IMR-90 (cell line): ENCODE results near the gene PPP1R3D. TPM values are rescaled to one million over a fixed set of nuclear protein-coding genes. Genes with fewer than 3 reads are reported as not detected.

ENCODE experiments used
- ATAC-seq: fragments of 200-7000 bp; cut with Tn5 transposase; 2 replicates; pipeline ENCODE4 v1.9.1; 2020; ENCODE audit warnings: low read depth, mild to moderate bottlenecking, moderate library complexity
- BruUV-seq: library from RNA; stranded (reverse); fragments of 400-500 nt; replicated peaks from 2 replicates; lab custom pipeline; 2021; lab: Mats Ljungman, UMichigan
- CTCF ChIA-PET: fragments of 300-600 bp; formaldehyde crosslinking; extraction: SDS; loops from one replicate; lab custom pipeline; 2021; ENCODE audit warnings: antibody characterized with exemption; lab: Yijun Ruan, JAX
- POLR2A ChIA-PET: fragments of 300-600 bp; sonication (Branson Sonifier 250); formaldehyde crosslinking; loops from one replicate; lab custom pipeline; 2022; ENCODE audit warnings: antibody characterized with exemption; ENCODE audit not compliant: unreplicated experiment; lab: Charles Lee
- DNase-seq: peaks from one replicate; pipeline ENCODE4 v3.0.0; 2013
- H2AFZ ChIP-seq: replicated peaks from 2 replicates; pipeline ENCODE3; 2013; ENCODE audit warnings: low read length, mild to moderate bottlenecking; ENCODE audit not compliant: poor library complexity
- H2AK5ac ChIP-seq: 2 replicates; pipeline ENCODE4 v1.6.1; 2013; ENCODE audit warnings: low read depth, low read length, inconsistent platforms
- H2AK9ac ChIP-seq: replicated peaks from 2 replicates; pipeline ENCODE3; 2013; ENCODE audit warnings: mild to moderate bottlenecking, low read depth, low read length, moderate library complexity; ENCODE audit not compliant: poor library complexity
- H2BK120ac ChIP-seq: 2 replicates; pipeline ENCODE4 v1.6.1; 2013; ENCODE audit warnings: low read depth, low read length, inconsistent platforms
- H2BK15ac ChIP-seq: 3 replicates; pipeline ENCODE4 v1.6.1; 2013; ENCODE audit warnings: low read depth, low read length, inconsistent platforms
- H2BK20ac ChIP-seq: 2 replicates; pipeline ENCODE4 v1.6.1; 2013; ENCODE audit warnings: low read depth, mild to moderate bottlenecking, inconsistent platforms, low read length, moderate library complexity
- H2BK5ac ChIP-seq: 2 replicates; pipeline ENCODE4 v1.6.1; 2013; ENCODE audit warnings: mild to moderate bottlenecking, low read depth, low read length, inconsistent platforms; ENCODE audit not compliant: poor library complexity, severe bottlenecking
- H3K14ac ChIP-seq: replicated peaks from 2 replicates; pipeline ENCODE4 v1.6.1; 2013; ENCODE audit warnings: low read depth, low read length, inconsistent platforms
- H3K18ac ChIP-seq: 2 replicates; pipeline ENCODE4 v1.6.1; 2013; ENCODE audit warnings: low read depth, low read length, control low read depth
- H3K23ac ChIP-seq: 2 replicates; pipeline ENCODE4 v1.6.1; 2013; ENCODE audit warnings: low read depth, low read length, inconsistent platforms
- H3K27ac ChIP-seq: 2 replicates; pipeline ENCODE4 v1.5.1; 2013; ENCODE audit warnings: mild to moderate bottlenecking, control low read depth, low read length; ENCODE audit not compliant: insufficient read depth
- H3K27me3 ChIP-seq: 2 replicates; pipeline ENCODE4 v1.6.1; 2013; ENCODE audit warnings: low read length; ENCODE audit not compliant: control insufficient read depth, insufficient read depth
- H3K36me3 ChIP-seq: 2 replicates; pipeline ENCODE4 v1.6.1; 2013; ENCODE audit warnings: low read length, mixed read lengths; ENCODE audit not compliant: control insufficient read depth, insufficient read depth
- H3K4ac ChIP-seq: 2 replicates; pipeline ENCODE4 v1.6.1; 2013; ENCODE audit warnings: low read depth, low read length, inconsistent platforms
- H3K4me1 ChIP-seq: 2 replicates; pipeline ENCODE4 v1.6.1; 2013; ENCODE audit warnings: low read length, mixed read lengths; ENCODE audit not compliant: control insufficient read depth, insufficient read depth
- H3K4me2 ChIP-seq: 2 replicates; pipeline ENCODE4 v1.6.1; 2013; ENCODE audit warnings: low read depth, mild to moderate bottlenecking, control low read depth, low read length, moderate library complexity
- H3K4me3 ChIP-seq: 2 replicates; pipeline ENCODE4 v1.5.1; 2013; ENCODE audit warnings: low read depth, mild to moderate bottlenecking, control low read depth, low read length, moderate library complexity; ENCODE audit not compliant: insufficient read depth
- H3K56ac ChIP-seq: 2 replicates; pipeline ENCODE4 v1.6.1; 2013; ENCODE audit warnings: low read length, inconsistent platforms; ENCODE audit not compliant: insufficient read depth; ENCODE audit errors: extremely low read depth
- H3K79me1 ChIP-seq, 2 experiments: 2 replicates each; pipeline ENCODE4 v1.6.1; 2013; ENCODE audit warnings: low read length in 2 of 2, inconsistent platforms in 1 of 2, low read depth in 1 of 2
- H3K9ac ChIP-seq: 2 replicates; pipeline ENCODE4 v1.6.1; 2013; ENCODE audit warnings: low read depth, low read length, control low read depth
- H3K9me1 ChIP-seq: 2 replicates; pipeline ENCODE4 v1.6.1; 2013; ENCODE audit warnings: low read length, inconsistent platforms; ENCODE audit not compliant: insufficient read depth
- H3K9me3 ChIP-seq: 2 replicates; pipeline ENCODE4 v1.6.1; 2013; ENCODE audit warnings: low read length; ENCODE audit not compliant: control insufficient read depth, insufficient read depth
- H4K20me1 ChIP-seq: 2 replicates; pipeline ENCODE4 v1.6.1; 2013; ENCODE audit warnings: low read length, inconsistent platforms; ENCODE audit not compliant: insufficient read depth
- H4K5ac ChIP-seq: 2 replicates; pipeline ENCODE4 v1.6.1; 2013; ENCODE audit warnings: mild to moderate bottlenecking, low read depth, low read length, control low read depth
- H4K8ac ChIP-seq, 2 experiments: 2 replicates each; pipeline ENCODE4 v1.6.1; 2013; ENCODE audit warnings: low read depth in 2 of 2, low read length in 2 of 2, control low read depth in 1 of 2, inconsistent platforms in 1 of 2
- H4K91ac ChIP-seq: 2 replicates; pipeline ENCODE4 v1.6.1; 2013; ENCODE audit warnings: low read depth, low read length, inconsistent platforms; ENCODE audit not compliant: insufficient read depth
- BHLHE40 ChIP-seq: fragments of 150-350 bp; IDR thresholded peaks from 2 replicates; pipeline ENCODE4 v1.6.1; 2016; ENCODE audit warnings: mild to moderate bottlenecking, low read depth, low read length
- CEBPB ChIP-seq: IDR thresholded peaks from 2 replicates; pipeline ENCODE4 v1.6.1; 2012; ENCODE audit warnings: low read depth, low read length, improper control_type of control experiment
- CHD1 ChIP-seq: IDR thresholded peaks from 2 replicates; pipeline ENCODE4 v1.6.1; 2012; ENCODE audit warnings: low read depth, low read length, improper control_type of control experiment
- FOS ChIP-seq: fragments of 150-350 bp; IDR thresholded peaks from 2 replicates; pipeline ENCODE4 v1.6.1; 2016; ENCODE audit warnings: low read depth, low read length
- MAFK ChIP-seq: IDR thresholded peaks from 2 replicates; pipeline ENCODE4 v1.6.1; 2012; ENCODE audit warnings: low read depth, low read length, improper control_type of control experiment
- MAZ ChIP-seq: IDR thresholded peaks from 2 replicates; pipeline ENCODE4 v1.6.1; 2012; ENCODE audit warnings: low read depth, mild to moderate bottlenecking, low read length, improper control_type of control experiment, moderate library complexity, borderline replicate concordance
- MXI1 ChIP-seq: IDR thresholded peaks from 2 replicates; pipeline ENCODE4 v1.6.1; 2012; ENCODE audit warnings: low read depth, mild to moderate bottlenecking, low read length, moderate library complexity, borderline replicate concordance
- NFE2L2 ChIP-seq: fragments of 150-350 bp; IDR thresholded peaks from 2 replicates; pipeline ENCODE4 v1.6.1; 2016; ENCODE audit warnings: low read depth, mild to moderate bottlenecking, low read length
- POLR2A ChIP-seq: IDR thresholded peaks from 2 replicates; pipeline ENCODE4 v1.6.1; 2012; ENCODE audit warnings: mild to moderate bottlenecking, low read depth, low read length
- RAD21 ChIP-seq: IDR thresholded peaks from 2 replicates; pipeline ENCODE4 v1.6.1; 2012; ENCODE audit warnings: low read length, improper control_type of control experiment
- RCOR1 ChIP-seq: IDR thresholded peaks from 2 replicates; pipeline ENCODE4 v1.6.1; 2012; ENCODE audit warnings: mild to moderate bottlenecking, low read length, improper control_type of control experiment; ENCODE audit not compliant: insufficient replicate concordance
- RFX5 ChIP-seq: IDR thresholded peaks from 2 replicates; pipeline ENCODE4 v1.8.0; 2012; ENCODE audit warnings: low read depth, mild to moderate bottlenecking, low read length, moderate library complexity
- SMC3 ChIP-seq: fragments of 150-350 bp; IDR thresholded peaks from 2 replicates; pipeline ENCODE4 v1.6.1; 2016; ENCODE audit warnings: low read depth, mild to moderate bottlenecking, antibody characterized with exemption, low read length, moderate library complexity
- dilution Hi-C: fragments of 300-500 bp; cut with HindIII; formaldehyde crosslinking; loops from one replicate; pipeline ENCODE4 v1.14.3; 2018; ENCODE audit warnings: low sequenced_read_pairs; ENCODE audit not compliant: unreplicated experiment
- in situ Hi-C: fragments of 300-500 bp; cut with MboI; formaldehyde crosslinking; loops from 3 replicates; pipeline ENCODE4 v1.14.3; 2019; ENCODE audit warnings: low sequenced_read_pairs, inconsistent platforms, mixed read lengths
- intact Hi-C: fragments of 100-400 bp; cut with micrococcal nuclease; formaldehyde crosslinking; loops from 2 replicates; pipeline ENCODE4 v1.10.0; 2022
- polyA plus RNA-seq, 3 experiments: library from polyadenylated mRNA; depleted of rRNA; stranded (reverse); fragments of >200 nt; gene quantifications; 2 replicates each; pipeline ENCODE4 v1.2.3, GENCODE V29; 2012; ENCODE audit warnings: low replicate concordance in 1 of 3
- total RNA-seq: library from RNA; depleted of rRNA; stranded (reverse); fragments of >200 nt; gene quantifications from 2 replicates; pipeline ENCODE4 v1.2.3, GENCODE V29; 2012
- TF ChIP-seq, protein P1 (sequence below): fragments of 150-350 bp; IDR thresholded peaks from 2 replicates; pipeline ENCODE4 v1.6.1; 2017; ENCODE audit warnings: mild to moderate bottlenecking, antibody characterized with exemption, low read length, low read depth
- TF ChIP-seq, protein P2 (sequence below): fragments of 150-350 bp; IDR thresholded peaks from 2 replicates; pipeline ENCODE4 v1.6.1; 2016; ENCODE audit warnings: low read depth, mild to moderate bottlenecking, low read length, moderate library complexity, borderline replicate concordance
- TF ChIP-seq, protein P3 (sequence below): conservative IDR thresholded peaks from 2 replicates; pipeline ENCODE4 v1.5.1; 2012; ENCODE audit warnings: mild to moderate bottlenecking, low read depth, low read length, improper control_type of control experiment

PPP1R3D gene
- total and polyA plus RNA-seq, 2 of the 4 experiments (the other 2 are of a cell fraction), result 1.6 to 2.7 TPM

DNA sequence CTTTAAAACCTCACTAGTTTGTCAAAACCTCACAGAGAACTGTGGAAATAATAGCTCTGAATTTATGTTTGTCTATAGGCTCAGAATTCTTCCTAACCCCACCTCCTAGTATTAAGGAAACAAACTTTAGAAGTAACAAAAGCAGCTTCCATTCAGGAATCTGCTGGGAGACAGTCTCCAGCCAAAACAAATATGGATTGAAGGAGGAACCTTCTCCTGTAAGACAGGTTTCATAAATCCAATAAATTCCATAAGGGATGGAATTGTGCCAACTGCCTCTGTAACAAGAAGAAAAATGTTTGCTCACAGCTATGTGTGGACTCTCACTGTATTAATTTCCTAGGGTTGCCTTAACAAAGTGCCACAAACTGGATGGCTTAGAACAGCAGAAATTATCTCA lies 14.2 kb downstream of the PPP1R3D start:
- Histone ChIP-seq H4K91ac (no peak overlapping the region), H3K9me1 (no peaks in the 10 kb centered on the region), H3K27ac (no peak overlapping the region), H2AFZ (no peak overlapping the region), H4K20me1 (no peaks in the 10 kb centered on the region), H3K14ac (no peak overlapping the region), H2BK15ac (no peak overlapping the region), H3K27me3 (no peaks in the 10 kb centered on the region), H4K5ac (no peak overlapping the region), H2BK5ac (no peak overlapping the region), H3K9me3 (no peaks in the 10 kb centered on the region), H3K9ac (no peak overlapping the region), H4K8ac (no peak overlapping the region), H3K36me3 (no peaks in the 10 kb centered on the region), H2BK20ac (no peak overlapping the region), H3K18ac (no peak overlapping the region), H3K79me1 (no peaks in the 10 kb centered on the region), H2AK5ac (no peak overlapping the region), H3K4me1 (no peaks in the 10 kb centered on the region), H2BK120ac (no peak overlapping the region), H3K56ac (no peak overlapping the region), H3K4me2 (no peak overlapping the region), H3K23ac (no peak overlapping the region), H3K4ac (no peak overlapping the region), H3K4me3 (no peak overlapping the region), H2AK9ac (no peak overlapping the region)
- no peak for DNase-seq
- POLR2A ChIA-PET, result no interaction called here
- CTCF ChIA-PET, result interaction anchor here (1.2 kb wide), 1 partner anchor 8 kb away, joined by 3 read pairs; no protein-coding TSS in a partner anchor
- no peak for TF ChIP-seq RCOR1
- no peak for TF ChIP-seq SMC3
- no peak for TF ChIP-seq NFE2L2
- TF ChIP-seq MXI1, result no peak
- TF ChIP-seq CEBPB, result no peak
- TF ChIP-seq, protein P1, sequence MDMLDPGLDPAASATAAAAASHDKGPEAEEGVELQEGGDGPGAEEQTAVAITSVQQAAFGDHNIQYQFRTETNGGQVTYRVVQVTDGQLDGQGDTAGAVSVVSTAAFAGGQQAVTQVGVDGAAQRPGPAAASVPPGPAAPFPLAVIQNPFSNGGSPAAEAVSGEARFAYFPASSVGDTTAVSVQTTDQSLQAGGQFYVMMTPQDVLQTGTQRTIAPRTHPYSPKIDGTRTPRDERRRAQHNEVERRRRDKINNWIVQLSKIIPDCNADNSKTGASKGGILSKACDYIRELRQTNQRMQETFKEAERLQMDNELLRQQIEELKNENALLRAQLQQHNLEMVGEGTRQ, result no peak
- TF ChIP-seq RFX5, result no peak
- TF ChIP-seq, protein P2, sequence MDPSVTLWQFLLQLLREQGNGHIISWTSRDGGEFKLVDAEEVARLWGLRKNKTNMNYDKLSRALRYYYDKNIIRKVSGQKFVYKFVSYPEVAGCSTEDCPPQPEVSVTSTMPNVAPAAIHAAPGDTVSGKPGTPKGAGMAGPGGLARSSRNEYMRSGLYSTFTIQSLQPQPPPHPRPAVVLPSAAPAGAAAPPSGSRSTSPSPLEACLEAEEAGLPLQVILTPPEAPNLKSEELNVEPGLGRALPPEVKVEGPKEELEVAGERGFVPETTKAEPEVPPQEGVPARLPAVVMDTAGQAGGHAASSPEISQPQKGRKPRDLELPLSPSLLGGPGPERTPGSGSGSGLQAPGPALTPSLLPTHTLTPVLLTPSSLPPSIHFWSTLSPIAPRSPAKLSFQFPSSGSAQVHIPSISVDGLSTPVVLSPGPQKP, result no peak
- TF ChIP-seq POLR2A, result no peak
- no peak for TF ChIP-seq RAD21
- no peak for TF ChIP-seq MAFK
- TF ChIP-seq CHD1, result no peak
- no peak for TF ChIP-seq FOS
- TF ChIP-seq, protein P3, sequence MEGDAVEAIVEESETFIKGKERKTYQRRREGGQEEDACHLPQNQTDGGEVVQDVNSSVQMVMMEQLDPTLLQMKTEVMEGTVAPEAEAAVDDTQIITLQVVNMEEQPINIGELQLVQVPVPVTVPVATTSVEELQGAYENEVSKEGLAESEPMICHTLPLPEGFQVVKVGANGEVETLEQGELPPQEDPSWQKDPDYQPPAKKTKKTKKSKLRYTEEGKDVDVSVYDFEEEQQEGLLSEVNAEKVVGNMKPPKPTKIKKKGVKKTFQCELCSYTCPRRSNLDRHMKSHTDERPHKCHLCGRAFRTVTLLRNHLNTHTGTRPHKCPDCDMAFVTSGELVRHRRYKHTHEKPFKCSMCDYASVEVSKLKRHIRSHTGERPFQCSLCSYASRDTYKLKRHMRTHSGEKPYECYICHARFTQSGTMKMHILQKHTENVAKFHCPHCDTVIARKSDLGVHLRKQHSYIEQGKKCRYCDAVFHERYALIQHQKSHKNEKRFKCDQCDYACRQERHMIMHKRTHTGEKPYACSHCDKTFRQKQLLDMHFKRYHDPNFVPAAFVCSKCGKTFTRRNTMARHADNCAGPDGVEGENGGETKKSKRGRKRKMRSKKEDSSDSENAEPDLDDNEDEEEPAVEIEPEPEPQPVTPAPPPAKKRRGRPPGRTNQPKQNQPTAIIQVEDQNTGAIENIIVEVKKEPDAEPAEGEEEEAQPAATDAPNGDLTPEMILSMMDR, result no peak
- no peak for TF ChIP-seq BHLHE40
- no peak for TF ChIP-seq MAZ
- intact Hi-C loops (no loop called here), dilution Hi-C loops (no loop called here), in situ Hi-C loops (no loop called here)
- no TSS peak for BruUV-seq
- ATAC-seq, result no peak
